ENCODE measurements around the gene TSBP1.

DNA sequence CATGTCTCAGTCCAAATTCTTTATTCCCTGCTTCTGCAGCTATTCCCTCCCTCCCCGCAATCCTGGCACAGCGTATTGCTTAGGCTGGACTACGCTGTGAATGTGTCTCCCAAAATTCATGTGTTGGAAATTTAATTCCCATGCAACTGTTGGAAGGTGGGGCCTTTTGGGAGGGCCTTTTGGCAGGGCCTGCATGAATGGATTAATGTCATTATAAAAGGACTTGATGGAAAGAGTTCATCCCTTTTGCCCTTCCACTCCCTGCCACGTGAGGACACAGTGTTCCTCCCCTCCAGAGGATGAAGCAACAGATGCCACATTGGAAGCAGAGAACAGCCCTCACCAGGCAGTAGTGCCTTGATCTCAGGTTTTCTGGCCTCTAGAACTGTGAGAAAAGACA lies 127.4 kb downstream of the TSBP1 start:
- TF ChIP-seq, protein P1, sequence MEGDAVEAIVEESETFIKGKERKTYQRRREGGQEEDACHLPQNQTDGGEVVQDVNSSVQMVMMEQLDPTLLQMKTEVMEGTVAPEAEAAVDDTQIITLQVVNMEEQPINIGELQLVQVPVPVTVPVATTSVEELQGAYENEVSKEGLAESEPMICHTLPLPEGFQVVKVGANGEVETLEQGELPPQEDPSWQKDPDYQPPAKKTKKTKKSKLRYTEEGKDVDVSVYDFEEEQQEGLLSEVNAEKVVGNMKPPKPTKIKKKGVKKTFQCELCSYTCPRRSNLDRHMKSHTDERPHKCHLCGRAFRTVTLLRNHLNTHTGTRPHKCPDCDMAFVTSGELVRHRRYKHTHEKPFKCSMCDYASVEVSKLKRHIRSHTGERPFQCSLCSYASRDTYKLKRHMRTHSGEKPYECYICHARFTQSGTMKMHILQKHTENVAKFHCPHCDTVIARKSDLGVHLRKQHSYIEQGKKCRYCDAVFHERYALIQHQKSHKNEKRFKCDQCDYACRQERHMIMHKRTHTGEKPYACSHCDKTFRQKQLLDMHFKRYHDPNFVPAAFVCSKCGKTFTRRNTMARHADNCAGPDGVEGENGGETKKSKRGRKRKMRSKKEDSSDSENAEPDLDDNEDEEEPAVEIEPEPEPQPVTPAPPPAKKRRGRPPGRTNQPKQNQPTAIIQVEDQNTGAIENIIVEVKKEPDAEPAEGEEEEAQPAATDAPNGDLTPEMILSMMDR (IDR thresholded peaks at IDR 0.05; ENCODE audit: poor library complexity) = no peak
- no peak for TF ChIP-seq EZH2 (IDR thresholded peaks at IDR 0.05; ENCODE audit: borderline replicate concordance)
- TF ChIP-seq EZH2phosphoT487 (IDR thresholded peaks at IDR 0.05; ENCODE audit: low read depth, severe bottlenecking, unreplicated experiment) = no peak
